Astrocyte of the hippocampus (primary cell): ENCODE measurements around the gene ETNK1.
A peak's percentile ranks its signal among the peaks of the same experiment; 100 is the strongest.

Experiments used
- DNase-seq: peaks from one replicate; pipeline ENCODE4 v3.0.0; 2011; ENCODE audit warnings: low read depth, low spot score

The ETNK1 gene

DNA sequence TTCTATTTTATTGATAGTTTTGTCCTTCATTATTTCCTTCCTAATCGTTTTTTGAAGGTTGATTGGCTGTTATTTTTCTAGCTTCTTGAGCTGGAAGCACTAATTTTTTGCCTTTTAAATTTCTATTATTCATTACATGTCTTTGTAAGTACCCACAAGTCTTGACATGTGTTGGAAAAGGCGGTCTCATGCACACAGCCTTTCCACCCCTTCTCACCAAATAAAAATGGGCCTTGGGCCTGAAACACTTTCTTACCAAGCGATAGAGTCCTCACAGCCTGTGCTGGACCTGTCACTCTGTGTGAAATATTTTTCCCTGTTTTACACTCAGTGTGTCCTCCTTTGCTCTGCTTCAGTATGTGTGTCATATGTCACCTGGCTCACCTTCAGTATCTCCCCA, 9.9 kb downstream of the ETNK1 start:
- DNase-seq = no peak

DNA sequence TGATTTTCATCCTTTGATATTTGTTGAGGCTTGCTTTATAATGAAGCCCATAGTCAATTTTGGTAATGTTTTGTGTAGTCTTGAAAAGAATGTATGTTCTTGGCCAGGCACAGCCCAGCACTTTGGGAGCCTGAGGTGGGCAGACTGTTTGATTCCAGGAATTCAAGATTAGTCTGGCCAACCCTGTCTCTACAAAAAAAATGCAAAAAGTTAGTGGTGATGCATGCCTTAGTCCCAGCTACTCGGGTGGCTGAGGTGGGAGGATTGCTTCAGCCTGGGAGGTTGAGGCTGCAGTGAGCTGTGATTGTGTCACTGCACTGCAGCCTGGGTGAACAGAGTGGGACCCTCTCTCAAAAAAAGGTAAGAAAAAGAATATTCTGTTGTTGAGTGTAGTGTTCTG, 10.8 kb downstream of the ETNK1 start:
- peak; percentile 80 for DNase-seq

DNA sequence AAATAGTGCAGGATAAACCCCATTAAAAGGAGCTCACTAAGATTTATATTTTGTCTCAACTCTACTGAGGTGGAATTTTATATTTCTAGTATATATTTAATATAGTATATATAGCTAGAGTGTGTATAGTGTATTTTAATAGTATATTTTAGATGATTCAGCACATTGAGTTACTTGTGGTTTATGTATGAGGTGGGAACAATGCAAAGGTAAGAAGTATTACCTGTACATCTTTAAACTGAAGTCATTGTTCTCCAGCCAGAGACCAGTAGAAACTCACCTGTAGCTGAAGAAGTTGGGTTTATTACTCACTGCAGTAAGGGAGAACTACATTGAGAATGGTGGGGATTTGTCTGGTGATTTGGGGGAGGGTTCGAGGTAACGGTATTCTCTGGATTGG, 15.9 kb downstream of the ETNK1 start:
- no peak for DNase-seq

DNA sequence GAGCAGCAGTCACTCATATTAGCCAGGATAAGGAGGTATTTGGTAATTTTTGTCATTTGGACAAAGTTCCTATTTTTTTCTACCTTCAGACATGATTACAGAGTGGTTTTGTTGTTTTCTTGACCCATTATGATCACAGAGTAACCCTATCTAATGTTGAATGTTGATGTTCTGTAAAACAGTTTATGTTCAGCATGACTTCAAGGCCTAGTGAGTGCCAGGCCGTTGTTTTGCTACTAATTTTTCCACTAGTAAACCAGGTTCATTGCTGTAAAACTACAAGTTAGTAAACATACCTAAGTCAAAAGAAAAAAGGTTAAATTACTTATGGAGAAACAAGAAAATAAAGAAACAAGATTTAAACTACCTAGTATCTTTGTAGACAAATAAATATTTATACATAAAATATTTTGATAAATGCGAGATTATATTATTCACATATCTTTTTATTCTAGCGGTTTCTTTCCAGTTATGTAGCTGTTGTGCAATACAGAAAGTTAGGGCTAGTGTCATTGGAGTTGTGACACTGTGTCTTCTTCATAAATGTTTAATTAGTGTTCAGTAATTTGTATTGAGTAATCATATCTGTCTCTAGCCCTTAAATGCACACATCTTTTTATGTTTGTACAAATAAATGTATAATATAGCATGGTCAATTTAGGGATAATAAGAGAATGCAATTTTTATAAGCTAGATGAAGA, 16.5 kb downstream of the ETNK1 start:
- DNase-seq = no peak

DNA sequence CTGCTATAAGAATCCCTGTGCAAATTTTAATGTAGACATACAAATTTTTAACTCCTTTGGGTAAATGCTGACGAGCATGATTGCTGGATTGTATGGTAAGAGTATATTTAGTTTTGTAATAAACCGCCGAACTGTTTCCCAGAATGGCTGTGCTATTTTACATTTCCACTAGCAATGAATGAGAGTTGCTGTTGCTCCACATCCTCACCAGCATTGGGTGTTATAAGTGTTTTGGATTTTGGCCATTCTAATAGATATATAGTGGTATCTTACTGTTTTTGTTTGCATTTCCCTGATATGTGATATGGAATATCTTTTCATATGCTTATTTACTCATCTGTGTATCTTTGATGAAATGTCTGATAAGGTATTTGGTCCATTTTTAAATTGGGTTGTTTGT, 23.7 kb downstream of the ETNK1 start:
- no peak for DNase-seq

DNA sequence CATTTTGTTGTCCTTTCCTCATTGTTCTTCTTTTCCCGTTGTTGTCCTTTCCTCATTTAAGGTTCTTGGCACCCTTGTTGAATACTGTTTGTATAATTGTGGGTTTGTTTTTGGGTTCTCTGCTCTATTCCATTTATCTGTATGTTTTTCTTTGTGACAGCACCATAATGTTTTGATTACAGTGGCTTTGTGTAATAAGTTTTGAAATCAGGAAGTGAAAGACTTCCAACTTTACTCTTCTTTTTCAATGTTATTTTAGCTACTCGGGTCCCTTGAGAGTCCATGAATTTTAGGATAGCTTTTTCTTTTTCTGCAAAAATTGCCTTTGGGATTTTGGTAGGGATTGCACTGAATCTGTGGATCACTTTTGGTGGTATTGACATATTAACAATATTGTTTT, 28.1 kb downstream of the ETNK1 start:
- DNase-seq = no peak

DNA sequence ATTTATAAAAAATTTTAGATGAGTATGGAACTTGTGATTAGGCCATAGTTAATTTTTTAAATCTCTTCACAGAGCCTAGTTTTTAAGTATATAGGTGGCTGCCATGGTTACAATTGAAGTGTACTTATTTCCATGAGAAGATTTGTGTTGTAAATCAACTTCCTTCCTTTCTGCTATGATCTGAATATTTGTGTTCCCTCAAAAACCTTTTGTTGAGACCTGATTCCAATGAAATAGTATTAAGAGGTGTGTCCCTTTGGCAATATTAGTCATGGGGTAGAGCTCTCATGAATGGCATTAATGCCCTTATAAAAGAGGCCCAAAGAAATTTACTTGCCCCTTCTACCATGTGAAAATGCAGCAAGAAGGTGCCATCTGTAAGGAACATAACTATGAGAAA, 28.8 kb downstream of the ETNK1 start:
- no peak for DNase-seq

DNA sequence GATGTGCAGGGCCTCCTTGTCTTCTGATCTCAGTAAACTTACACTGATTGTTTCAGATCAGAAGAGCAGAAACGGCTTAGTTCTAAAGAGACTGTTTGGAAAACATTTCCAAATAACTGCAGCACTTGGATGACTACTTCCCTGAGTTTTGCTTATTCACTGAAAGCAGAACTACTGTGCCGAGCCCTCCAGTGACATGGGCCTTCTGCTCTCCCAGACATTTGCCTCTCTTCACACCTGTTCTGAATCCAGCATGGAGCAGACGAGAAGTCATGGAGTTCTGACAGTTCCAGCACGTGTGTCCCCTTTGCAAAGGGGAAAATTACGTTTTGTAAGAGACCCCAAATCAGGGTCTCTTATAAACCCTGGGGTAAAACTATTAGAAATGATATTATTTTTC, 31.4 kb downstream of the ETNK1 start:
- no peak for DNase-seq

DNA sequence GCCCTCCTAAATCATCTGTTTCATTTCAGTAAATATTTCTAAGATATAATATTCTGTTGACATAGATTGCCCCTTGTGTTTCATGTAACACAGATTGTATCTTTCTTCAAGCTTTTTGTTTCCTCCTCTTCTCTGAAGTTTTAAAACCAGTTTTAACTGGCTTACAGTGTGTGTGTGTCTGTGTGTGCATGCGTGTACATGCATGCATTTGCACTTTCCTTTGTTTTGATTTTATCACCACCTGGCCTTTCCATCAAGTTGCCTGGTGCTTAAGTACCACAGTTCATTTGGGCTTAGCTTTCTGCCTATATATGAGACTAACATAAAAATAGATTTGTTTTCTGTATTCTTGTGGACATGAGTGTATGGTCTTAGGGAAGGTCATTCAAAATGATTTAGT, 31.9 kb downstream of the ETNK1 start:
- DNase-seq = no peak

DNA sequence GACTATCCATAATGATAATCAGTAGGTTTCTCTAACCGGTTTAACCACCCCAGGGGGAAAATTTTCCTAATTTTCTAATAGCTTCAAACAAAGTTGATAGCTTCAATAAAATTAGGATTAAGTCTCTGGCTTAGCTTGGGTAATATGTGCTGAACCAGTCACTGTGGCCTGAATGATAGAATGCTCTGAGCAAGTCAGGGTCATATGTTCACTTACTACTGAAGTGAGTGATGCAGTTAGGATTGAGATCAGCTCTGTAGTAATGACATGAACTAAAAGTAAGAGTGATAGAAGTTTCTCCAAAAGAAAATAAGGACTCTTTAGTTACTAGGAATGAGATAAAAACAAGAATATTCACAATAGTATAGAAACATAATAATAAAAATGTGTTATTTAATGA, 32.6 kb downstream of the ETNK1 start:
- DNase-seq = no peak

DNA sequence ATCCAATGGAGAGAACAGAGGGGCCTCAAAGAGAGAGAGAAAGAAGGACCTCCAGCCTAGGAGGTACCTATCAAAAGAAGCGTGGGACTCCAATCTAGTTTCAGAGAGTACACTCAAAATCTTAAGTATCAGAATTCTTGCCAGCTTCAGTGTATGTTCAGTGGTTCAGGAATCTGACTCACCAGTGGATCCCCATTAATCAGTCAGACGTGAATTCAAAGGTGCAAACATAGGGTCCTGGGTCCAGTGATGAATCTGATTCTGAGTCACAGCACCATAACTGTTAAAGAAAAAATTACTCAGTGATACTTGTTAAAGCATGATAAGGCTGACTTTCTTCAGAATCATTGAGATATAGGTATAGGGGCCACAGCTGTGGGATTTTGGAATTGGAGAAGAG, 33.2 kb downstream of the ETNK1 start:
- DNase-seq = peak; percentile 69

DNA sequence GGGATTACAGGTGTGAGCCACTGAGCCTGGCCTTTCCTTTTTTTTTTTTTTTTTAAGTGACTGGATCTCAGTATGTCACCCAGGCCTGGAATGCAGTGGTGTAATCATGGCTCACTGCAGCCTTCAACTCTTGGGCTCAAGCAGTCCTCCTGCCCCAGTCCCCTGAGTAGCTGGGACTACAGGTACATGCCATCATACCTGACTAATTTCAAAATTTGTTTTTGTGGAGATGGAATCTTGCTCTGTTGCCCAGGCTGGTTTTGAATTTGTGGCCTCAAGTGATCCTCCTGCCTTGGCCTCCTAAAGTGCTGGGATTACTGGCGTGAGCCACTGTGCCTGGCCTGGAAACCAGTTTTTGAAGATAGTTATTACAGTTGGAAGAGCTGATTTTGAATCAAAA, 37.4 kb downstream of the ETNK1 start:
- DNase-seq = no peak

DNA sequence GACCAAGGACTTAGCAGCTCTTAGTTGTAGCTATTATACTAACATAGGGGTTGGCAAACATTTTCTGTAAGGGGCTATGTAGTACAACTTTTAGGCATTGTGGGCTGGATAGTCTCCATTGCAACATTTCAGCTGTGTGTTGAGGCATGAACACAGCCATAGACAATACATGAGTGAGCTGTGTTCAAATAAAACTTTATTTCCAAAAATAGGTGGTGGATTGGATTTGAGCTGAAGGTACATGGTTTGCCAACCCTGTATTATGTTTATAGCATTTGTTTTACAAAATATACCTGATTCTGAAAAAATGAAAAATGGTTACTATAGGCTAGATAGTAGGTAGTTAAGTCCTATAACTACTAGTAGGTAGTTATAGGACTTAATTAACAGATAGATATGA, 40.5 kb downstream of the ETNK1 start:
- no peak for DNase-seq

DNA sequence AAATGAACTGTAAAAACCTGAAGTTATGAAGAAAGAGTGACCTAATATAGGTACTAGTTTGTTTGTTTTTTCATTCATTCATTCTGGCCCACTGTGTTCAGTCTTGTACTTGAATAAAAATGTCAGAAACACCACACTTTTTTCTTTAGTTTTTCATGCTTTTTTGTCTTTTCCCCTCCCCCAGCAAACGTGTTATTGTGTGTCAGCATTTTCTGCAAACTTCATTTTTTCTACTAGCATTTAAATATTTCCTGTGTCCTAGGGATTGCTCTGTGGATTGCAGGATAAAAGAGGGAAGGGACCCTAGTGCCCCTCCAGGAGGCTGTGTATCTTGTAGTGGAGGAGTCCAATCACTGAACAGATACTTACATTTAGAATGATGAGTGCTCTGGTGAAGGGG, 42.2 kb downstream of the ETNK1 start:
- no peak for DNase-seq

DNA sequence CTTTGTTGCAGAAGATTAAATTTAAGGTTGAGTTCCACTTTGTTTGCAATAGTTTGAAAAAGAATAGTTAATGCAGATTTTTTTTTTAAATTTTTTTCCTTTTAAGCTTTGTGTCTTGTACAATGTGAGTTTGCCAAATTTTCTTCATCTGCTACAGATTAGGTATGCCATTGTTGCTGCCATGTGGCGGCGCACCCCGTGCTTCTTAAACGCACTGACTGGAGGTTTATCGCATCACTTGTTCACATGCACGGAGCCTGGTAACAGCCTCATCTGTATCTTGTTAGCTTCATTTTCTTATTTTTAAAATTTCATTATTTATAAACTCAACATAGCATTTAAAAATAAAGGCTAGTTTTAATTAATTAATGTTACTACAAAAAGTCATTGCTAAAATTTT, 43.5 kb downstream of the ETNK1 start:
- no peak for DNase-seq

DNA sequence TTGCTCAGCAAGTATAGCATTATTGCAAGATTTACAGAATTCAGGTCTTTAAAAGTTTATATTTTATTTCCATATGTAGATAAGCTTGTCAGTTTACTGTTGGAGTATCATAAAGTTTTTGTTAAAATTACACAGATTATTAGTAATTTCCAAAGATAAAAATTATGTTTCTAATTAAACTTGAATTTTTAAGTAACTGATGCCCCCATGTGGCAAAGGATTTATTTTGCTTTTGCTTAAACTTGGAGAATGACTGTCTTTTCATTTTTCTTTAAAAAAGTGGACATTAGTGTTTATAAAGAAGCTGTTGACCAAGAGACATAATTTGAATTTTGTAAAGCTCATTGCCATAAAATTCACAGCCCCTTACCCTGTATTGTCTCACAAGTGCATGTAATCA, 45.8 kb downstream of the ETNK1 start:
- DNase-seq = no peak

DNA sequence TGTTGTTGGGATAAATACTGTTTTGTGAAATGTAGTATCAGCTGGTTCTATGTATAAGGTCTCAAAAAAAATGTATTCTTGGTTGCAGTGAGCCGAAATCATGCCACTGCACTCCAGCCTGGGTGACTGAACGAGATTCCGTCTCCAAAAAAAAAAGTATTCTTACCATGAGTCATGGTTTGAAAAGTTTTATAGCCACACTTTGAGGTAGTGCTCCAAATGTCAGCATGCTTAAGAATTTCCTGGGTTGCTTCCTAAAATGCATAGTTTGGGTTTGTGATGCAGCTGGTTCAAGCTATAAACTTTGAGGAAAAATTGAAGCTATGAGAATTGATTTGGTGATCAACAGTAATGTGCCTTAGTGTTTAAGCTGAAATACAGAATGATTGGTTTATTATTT, 48.0 kb downstream of the ETNK1 start:
- peak; percentile 72 for DNase-seq

DNA sequence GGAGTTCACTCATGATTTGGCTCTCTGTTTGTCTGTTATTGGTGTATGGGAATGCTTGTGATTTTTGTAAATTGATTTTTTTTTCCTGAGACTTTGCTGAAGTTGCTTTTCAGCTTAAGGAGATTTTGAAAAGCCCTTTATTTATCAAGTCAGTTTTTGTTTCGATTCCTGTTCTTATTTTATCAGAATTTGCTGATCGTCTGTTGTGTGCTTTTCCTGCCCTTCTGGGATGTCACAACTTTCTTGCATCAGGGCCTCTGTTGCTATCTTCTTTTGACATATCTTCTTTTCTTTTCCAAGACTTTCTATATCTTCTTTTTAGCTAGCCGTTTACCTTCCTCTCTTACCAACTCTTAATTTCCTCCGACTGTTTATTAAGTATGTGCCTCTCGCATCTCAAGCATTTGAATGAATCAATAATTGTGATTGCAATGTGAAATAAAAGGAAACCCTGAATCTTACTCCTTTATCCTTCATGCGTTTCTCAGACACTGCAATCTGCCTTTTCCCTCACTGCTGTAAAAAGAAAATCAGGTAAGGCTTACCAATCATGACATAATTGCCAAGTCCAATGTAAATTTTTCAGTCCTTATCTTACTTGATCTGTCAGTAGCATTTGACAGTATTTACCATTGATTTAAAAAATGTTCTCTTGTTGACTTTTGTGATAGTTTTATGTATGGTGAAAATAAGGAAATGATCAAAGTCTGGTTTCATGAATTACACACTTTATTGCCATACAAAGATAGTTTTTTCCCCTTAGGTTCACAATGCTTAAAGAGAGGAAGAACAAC, 53.0 kb downstream of the ETNK1 start:
- DNase-seq = no peak

DNA sequence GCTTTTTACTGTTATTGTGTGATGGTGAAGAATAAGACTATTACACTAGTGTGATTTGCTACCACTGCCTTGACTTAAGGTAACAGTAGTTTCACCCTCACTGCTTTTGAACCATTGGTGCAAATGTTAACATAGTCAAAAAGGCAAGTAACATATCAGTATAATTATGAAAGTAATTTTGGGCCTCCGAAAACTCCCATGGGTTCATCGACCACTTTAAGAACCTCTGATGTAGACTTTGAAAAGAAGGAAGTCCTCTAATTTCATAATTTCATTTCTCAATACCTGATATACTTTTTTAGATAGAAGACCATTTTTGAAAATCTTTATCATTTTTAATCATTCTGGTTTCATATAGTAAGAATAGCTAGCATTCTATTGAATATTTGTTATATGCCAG, 57.7 kb downstream of the ETNK1 start:
- no peak for DNase-seq

DNA sequence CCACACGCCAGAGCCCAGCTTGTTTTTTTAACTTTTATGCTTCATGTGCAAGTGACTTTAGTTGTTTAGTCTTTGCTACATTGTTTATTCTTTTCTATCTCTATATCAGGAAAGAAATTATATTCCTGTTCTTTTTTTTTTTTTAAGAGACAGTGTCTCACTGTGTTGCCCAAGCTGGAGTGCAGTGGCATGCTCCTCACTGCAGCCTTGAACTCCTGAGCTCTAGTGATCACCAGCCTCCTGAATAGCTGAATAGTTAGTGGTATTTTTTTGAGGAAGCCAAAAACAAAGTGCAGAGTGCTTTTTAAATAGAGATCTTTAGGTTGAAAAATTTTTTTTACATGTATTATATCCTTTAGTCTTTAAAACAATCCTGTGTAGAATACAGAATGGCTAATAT, 58.2 kb downstream of the ETNK1 start:
- DNase-seq = no peak

DNA sequence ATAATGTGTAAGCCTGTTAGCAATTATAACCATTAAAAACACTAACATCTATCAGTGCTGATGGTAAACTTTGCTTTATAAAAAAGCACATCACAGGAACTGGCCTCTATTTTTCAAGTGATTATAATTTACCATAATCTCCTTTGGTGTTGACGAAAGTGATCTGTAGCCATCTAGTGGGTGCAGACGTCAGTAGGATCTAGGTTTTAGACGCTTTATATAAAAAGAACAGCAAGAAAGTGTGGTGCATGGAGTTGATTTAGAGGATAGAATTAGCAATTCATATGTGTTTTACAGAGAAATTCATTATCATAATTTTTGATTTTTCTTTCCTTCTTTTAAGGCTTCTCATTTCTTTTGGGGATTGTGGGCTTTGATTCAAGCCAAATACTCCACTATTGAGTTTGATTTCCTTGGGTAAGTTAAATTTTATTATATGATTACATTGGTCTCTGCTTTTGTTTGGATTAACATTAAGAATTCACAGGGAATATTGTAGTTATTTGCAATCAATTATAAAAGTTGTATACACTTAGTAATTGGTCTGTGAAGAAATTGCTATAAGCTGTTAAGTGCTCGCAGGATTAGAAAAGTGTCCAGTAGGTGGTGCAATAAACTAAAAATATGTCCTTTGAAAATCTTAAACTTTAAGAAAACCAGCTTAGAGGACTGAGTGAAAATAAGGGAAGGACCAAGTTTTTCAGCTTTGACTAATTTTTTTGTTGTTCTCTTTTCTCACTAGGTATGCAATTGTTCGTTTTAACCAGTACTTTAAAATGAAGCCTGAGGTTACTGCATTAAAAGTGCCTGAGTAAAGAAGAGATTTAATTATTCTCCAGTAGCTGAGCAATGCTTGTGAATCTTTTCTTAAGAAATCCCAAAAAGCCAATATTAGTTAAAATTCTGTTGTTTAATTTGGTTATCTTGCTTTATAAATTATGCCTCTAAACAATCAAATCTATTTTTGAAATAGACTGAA, 59.5 kb downstream of the ETNK1 start:
- peak; percentile 65 for DNase-seq

DNA sequence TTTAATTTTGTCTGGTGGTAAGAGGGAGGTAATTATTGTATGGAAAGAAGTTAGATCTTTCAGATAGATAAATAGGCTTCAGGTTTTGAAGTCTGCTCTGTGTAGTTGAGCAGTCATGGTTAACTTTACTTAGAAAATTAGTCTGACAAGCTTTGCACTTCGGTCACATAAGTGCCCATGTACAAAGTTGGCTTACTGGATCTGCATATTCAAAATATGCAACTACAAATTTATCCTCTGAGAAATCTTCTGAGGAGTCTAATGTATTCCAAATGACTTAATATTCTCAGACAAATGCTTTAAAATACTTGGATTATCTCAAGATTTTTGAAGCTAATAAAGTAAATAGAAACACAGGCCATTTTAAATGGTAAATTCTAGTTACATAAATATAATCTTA, 61.2 kb downstream of the ETNK1 start:
- no peak for DNase-seq
